ENCODE results near the gene NAGLU.

DNA sequence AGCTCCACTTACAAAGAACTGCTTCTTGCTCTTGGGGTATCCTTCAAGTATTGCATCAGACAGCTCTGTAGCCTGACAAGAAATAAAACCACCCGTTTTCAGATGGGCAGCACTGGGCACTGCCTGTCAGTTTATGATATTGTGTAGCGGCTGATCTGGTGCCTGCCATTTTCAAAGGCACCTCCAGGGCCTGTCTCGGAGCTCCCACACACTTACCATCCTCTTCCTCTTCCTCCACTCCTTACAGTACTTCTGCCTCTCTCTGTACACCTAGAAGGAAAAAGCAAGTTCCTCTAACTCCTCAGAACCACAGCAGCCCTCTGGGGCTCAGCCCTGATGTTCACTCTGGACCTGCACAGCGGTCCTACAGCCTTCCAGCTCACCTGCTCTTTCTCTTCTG is 37.1 kb downstream of the NAGLU start:
- TF ChIP-seq, protein P1, sequence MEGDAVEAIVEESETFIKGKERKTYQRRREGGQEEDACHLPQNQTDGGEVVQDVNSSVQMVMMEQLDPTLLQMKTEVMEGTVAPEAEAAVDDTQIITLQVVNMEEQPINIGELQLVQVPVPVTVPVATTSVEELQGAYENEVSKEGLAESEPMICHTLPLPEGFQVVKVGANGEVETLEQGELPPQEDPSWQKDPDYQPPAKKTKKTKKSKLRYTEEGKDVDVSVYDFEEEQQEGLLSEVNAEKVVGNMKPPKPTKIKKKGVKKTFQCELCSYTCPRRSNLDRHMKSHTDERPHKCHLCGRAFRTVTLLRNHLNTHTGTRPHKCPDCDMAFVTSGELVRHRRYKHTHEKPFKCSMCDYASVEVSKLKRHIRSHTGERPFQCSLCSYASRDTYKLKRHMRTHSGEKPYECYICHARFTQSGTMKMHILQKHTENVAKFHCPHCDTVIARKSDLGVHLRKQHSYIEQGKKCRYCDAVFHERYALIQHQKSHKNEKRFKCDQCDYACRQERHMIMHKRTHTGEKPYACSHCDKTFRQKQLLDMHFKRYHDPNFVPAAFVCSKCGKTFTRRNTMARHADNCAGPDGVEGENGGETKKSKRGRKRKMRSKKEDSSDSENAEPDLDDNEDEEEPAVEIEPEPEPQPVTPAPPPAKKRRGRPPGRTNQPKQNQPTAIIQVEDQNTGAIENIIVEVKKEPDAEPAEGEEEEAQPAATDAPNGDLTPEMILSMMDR (IDR thresholded peaks at IDR 0.05): no peak
- TF ChIP-seq EZH2phosphoT487 (IDR thresholded peaks at IDR 0.05) (no peak), EZH2 (IDR thresholded peaks at IDR 0.05) (no peak)
